BLaER1 treated with 17β-estradiol and CSF1 and Interleukin-3, amounts not matched to agents 10 nM and 100 nM (cell line): ENCODE results near the gene IGF2BP2.
"Not testable (repeated sequence)": the region's sequence is repeated elsewhere in the genome, so short reads cannot be mapped to it uniquely, and the experiment has no call there.

Experiments
- H3K27ac ChIP-seq, 11 experiments: shearing (Covaris generic); formaldehyde crosslinking; 2 replicates each; pipeline ENCODE4 v1.8.1; 2022
- H3K27me3 ChIP-seq, 11 experiments: shearing (Covaris generic); formaldehyde crosslinking; 2 replicates each; pipeline ENCODE4 v1.8.1; 2022
- H3K36me3 ChIP-seq, 11 experiments: shearing (Covaris generic); formaldehyde crosslinking; 2 replicates each; pipeline ENCODE4 v1.8.1; 2022
- H3K4me1 ChIP-seq, 10 experiments: shearing (Covaris generic); formaldehyde crosslinking; 2 replicates each; pipeline ENCODE4 v1.8.1; 2022
- H3K4me2 ChIP-seq, 11 experiments: shearing (Covaris generic); formaldehyde crosslinking; 2 replicates each; pipeline ENCODE4 v1.8.1; 2022
- H3K4me3 ChIP-seq, 10 experiments: shearing (Covaris generic); formaldehyde crosslinking; 2 replicates each; pipeline ENCODE4 v1.8.1; 2022
- H3K9ac ChIP-seq, 11 experiments: shearing (Covaris generic); formaldehyde crosslinking; 2 replicates each; pipeline ENCODE4 v1.8.1; 2022
- H3K9me3 ChIP-seq, 11 experiments: shearing (Covaris generic); formaldehyde crosslinking; replicated peaks in 1 of 11; 2 replicates each; pipeline ENCODE4 v1.8.1; 2022
- H4K20me1 ChIP-seq, 11 experiments: shearing (Covaris generic); formaldehyde crosslinking; 2 replicates each; pipeline ENCODE4 v1.8.1; 2022
- Cebpa-rat ChIP-seq, 11 experiments: shearing (Covaris generic); IDR thresholded peaks; 2 replicates each; pipeline ENCODE4 v1.8.1; 2022

The IGF2BP2 gene

GRCh38 chr3:185818267-185818875, 6.5 kb downstream of the IGF2BP2 start:
- H3K4me2 ChIP-seq: no peak overlapping the region
- H4K20me1 ChIP-seq: peaks cover 0 to 35% (median 12%) of the 10 kb centered on the region in 11 experiments; a peak in 19 of 22 replicates
- H3K27ac ChIP-seq: no peak overlapping the region
- TF ChIP-seq Cebpa-rat (IDR thresholded peaks at IDR 0.05): no peak
- H3K27me3 ChIP-seq: peaks cover 72 to 92% (median 87%) of the 10 kb centered on the region in 11 experiments
- H3K36me3 ChIP-seq: no peaks in the 10 kb centered on the region
- no peaks in the 10 kb centered on the region for H3K9me3 ChIP-seq
- H3K4me3 ChIP-seq: no peak overlapping the region
- peaks cover 4 to 6% (median 5%) of the 10 kb centered on the region in 10 experiments; a peak in 17 of 20 replicates for H3K4me1 ChIP-seq
- no peak overlapping the region for H3K9ac ChIP-seq

GRCh38 chr3:185815391-185816282, 9.2 kb downstream of the IGF2BP2 start:
- H3K4me1 ChIP-seq: no peaks in the 10 kb centered on the region
- H3K27me3 ChIP-seq: peaks cover 45 to 67% (median 60%) of the 10 kb centered on the region in 11 experiments
- no peak overlapping the region for H3K4me2 ChIP-seq
- no peaks in the 10 kb centered on the region for H3K9me3 ChIP-seq
- H3K36me3 ChIP-seq: no peaks in the 10 kb centered on the region
- no peak overlapping the region for H3K9ac ChIP-seq
- H4K20me1 ChIP-seq: peaks cover 0 to 7% (median 0%) of the 10 kb centered on the region in 11 experiments; a peak in 2 of 22 replicates
- H3K27ac ChIP-seq: no peak overlapping the region
- no peak overlapping the region for H3K4me3 ChIP-seq
- no peak for TF ChIP-seq Cebpa-rat (IDR thresholded peaks at IDR 0.05)

- H3K27ac ChIP-seq: no peak overlapping the region
- H3K27me3 ChIP-seq: peaks cover 26 to 48% (median 42%) of the 10 kb centered on the region in 11 experiments
- no peaks in the 10 kb centered on the region for H4K20me1 ChIP-seq
- no peaks in the 10 kb centered on the region for H3K9me3 ChIP-seq
- no peak for TF ChIP-seq Cebpa-rat (IDR thresholded peaks at IDR 0.05)
- no peak overlapping the region for H3K4me3 ChIP-seq
- H3K4me1 ChIP-seq: no peaks in the 10 kb centered on the region
- H3K9ac ChIP-seq: no peak overlapping the region
- H3K4me2 ChIP-seq: no peak overlapping the region
- H3K36me3 ChIP-seq: no peaks in the 10 kb centered on the region
These were observed 11.1 kb downstream of the IGF2BP2 start for GRCh38 chr3:185813691-185814215.

- Histone ChIP-seq H3K4me2 (no peak overlapping the region), H3K4me3 (no peak overlapping the region), H3K9ac (no peak overlapping the region), H3K9me3 (peaks cover 0 to under 1% (median 0%) of the 10 kb centered on the region in 11 experiments; a peak in 2 of 22 replicates), H4K20me1 (no peaks in the 10 kb centered on the region), H3K27ac (no peak overlapping the region), H3K27me3 (peaks cover 21 to 43% (median 36%) of the 10 kb centered on the region in 11 experiments), H3K4me1 (no peaks in the 10 kb centered on the region), H3K36me3 (no peaks in the 10 kb centered on the region)
- no peak for TF ChIP-seq Cebpa-rat (IDR thresholded peaks at IDR 0.05)
These were observed 11.6 kb downstream of the IGF2BP2 start for GRCh38 chr3:185813205-185813604.

- no peak overlapping the region for H3K4me3 ChIP-seq
- no peak overlapping the region for H3K9ac ChIP-seq
- H3K36me3 ChIP-seq: no peaks in the 10 kb centered on the region
- H3K27me3 ChIP-seq: peaks cover 0 to 4% (median 0%) of the 10 kb centered on the region in 11 experiments; a peak in 4 of 22 replicates
- H3K27ac ChIP-seq: no peak overlapping the region
- no peaks in the 10 kb centered on the region for H4K20me1 ChIP-seq
- H3K4me2 ChIP-seq: no peak overlapping the region
- peaks cover 0 to 10% (median 0%) of the 10 kb centered on the region in 11 experiments; a peak in 7 of 22 replicates for H3K9me3 ChIP-seq
- no peaks in the 10 kb centered on the region for H3K4me1 ChIP-seq
- no peak for TF ChIP-seq Cebpa-rat (IDR thresholded peaks at IDR 0.05)
These were observed 17.3 kb downstream of the IGF2BP2 start for GRCh38 chr3:185807445-185808068.

GRCh38 chr3:185798831-185799110, 26.1 kb downstream of the IGF2BP2 start:
- Histone ChIP-seq H3K4me2 (peak overlapping the region in 4 of 11 experiments; percentile 10 to 23 (median 17); a peak in 4 of 22 replicates), H3K9me3 (peaks cover 0 to 14% (median 8%) of the 10 kb centered on the region in 11 experiments; a peak in 12 of 22 replicates), H3K4me1 (peaks cover 0 to 15% (median 5%) of the 10 kb centered on the region in 10 experiments; a peak in 8 of 20 replicates)
- H3K36me3 ChIP-seq, H3K4me3 ChIP-seq, H4K20me1 ChIP-seq, H3K27ac ChIP-seq, H3K9ac ChIP-seq, H3K27me3 ChIP-seq: not testable (repeated sequence)

GRCh38 chr3:185797993-185798830, 26.6 kb downstream of the IGF2BP2 start:
- H3K9me3 ChIP-seq: peaks cover 0 to 14% (median 8%) of the 10 kb centered on the region in 11 experiments; a peak in 12 of 22 replicates
- H4K20me1 ChIP-seq: no peaks in the 10 kb centered on the region
- H3K4me2 ChIP-seq: no peak overlapping the region
- H3K27me3 ChIP-seq: no peaks in the 10 kb centered on the region
- H3K4me3 ChIP-seq: no peak overlapping the region
- no peak for TF ChIP-seq Cebpa-rat (IDR thresholded peaks at IDR 0.05)
- no peak overlapping the region for H3K9ac ChIP-seq
- H3K4me1 ChIP-seq: peaks cover 0 to 15% (median 5%) of the 10 kb centered on the region in 10 experiments; a peak in 8 of 20 replicates
- H3K27ac ChIP-seq: no peak overlapping the region
- H3K36me3 ChIP-seq: no peaks in the 10 kb centered on the region

GRCh38 chr3:185797108-185797881, 27.5 kb downstream of the IGF2BP2 start:
- Histone ChIP-seq H3K27me3 (no peaks in the 10 kb centered on the region), H3K4me3 (no peak overlapping the region), H3K9ac (no peak overlapping the region), H3K36me3 (no peaks in the 10 kb centered on the region), H3K4me1 (peaks cover 0 to 15% (median 5%) of the 10 kb centered on the region in 10 experiments; a peak in 8 of 20 replicates), H4K20me1 (no peaks in the 10 kb centered on the region), H3K4me2 (no peak overlapping the region), H3K9me3 (peaks cover 0 to 14% (median 8%) of the 10 kb centered on the region in 11 experiments; a peak in 12 of 22 replicates), H3K27ac (no peak overlapping the region)
- no peak for TF ChIP-seq Cebpa-rat (IDR thresholded peaks at IDR 0.05)
